HEK293T (cell line): ENCODE measurements around the gene BRD7.

Experiments used
- ARNT ChIP-seq: fragments of 450-650 bp; IDR thresholded peaks from 2 replicates; pipeline ENCODE4 v1.6.1; 2017; ENCODE audit warnings: mild to moderate bottlenecking
- FOXK2 ChIP-seq: fragments of 450-650 bp; IDR thresholded peaks from 2 replicates; pipeline ENCODE4 v1.6.1; 2016; ENCODE audit warnings: mild to moderate bottlenecking
- FOXM1 ChIP-seq: fragments of 450-650 bp; IDR thresholded peaks from 2 replicates; pipeline ENCODE4 v1.6.1; 2017; ENCODE audit warnings: mild to moderate bottlenecking, borderline replicate concordance
- LEF1 ChIP-seq: fragments of 450-650 bp; IDR thresholded peaks from 2 replicates; pipeline ENCODE4 v1.6.1; 2017; ENCODE audit warnings: mild to moderate bottlenecking, borderline replicate concordance
- PKNOX1 ChIP-seq: fragments of 450-650 bp; IDR thresholded peaks from 2 replicates; pipeline ENCODE4 v1.6.1; 2016
- SP1 ChIP-seq: fragments of 450-650 bp; IDR thresholded peaks from 2 replicates; pipeline ENCODE4 v1.6.1; 2017
- SUZ12 ChIP-seq: fragments of 450-650 bp; IDR thresholded peaks from 2 replicates; pipeline ENCODE4 v1.6.1; 2016; ENCODE audit warnings: mild to moderate bottlenecking
- ZNF384 ChIP-seq: fragments of 450-650 bp; IDR thresholded peaks from 2 replicates; pipeline ENCODE4 v1.6.1; 2016

- TF ChIP-seq ARNT (no peak), PKNOX1 (no peak), LEF1 (no peak), ZNF384 (no peak), SUZ12 (no peak), FOXM1 (no peak), SP1 (no peak), FOXK2 (no peak)
Measured at GRCh38 chr16:50284131-50284911, 84.5 kb downstream of the BRD7 start.
